LNCAP (cell line): Measurements from ENCODE around the gene ASPA.

Experiments used
- CTCF ChIP-seq: fragments of 450-650 bp; IDR thresholded peaks from 2 replicates; pipeline ENCODE4 v1.5.1; 2017; ENCODE audit warnings: mild to moderate bottlenecking

ASPA gene

GRCh38 chr17:3532106-3532858, 56.5 kb downstream of the ASPA start:
- TF ChIP-seq CTCF: no peak

- TF ChIP-seq CTCF: no peak
Measured at GRCh38 chr17:3532859-3533142, 57.0 kb downstream of the ASPA start.

- TF ChIP-seq CTCF: no peak
Measured at GRCh38 chr17:3533752-3534151, 58.0 kb downstream of the ASPA start.

GRCh38 chr17:3534881-3535252, 59.1 kb downstream of the ASPA start:
- no peak for TF ChIP-seq CTCF

- TF ChIP-seq CTCF: no peak
Measured at GRCh38 chr17:3535253-3535995, 59.6 kb downstream of the ASPA start.

DNA sequence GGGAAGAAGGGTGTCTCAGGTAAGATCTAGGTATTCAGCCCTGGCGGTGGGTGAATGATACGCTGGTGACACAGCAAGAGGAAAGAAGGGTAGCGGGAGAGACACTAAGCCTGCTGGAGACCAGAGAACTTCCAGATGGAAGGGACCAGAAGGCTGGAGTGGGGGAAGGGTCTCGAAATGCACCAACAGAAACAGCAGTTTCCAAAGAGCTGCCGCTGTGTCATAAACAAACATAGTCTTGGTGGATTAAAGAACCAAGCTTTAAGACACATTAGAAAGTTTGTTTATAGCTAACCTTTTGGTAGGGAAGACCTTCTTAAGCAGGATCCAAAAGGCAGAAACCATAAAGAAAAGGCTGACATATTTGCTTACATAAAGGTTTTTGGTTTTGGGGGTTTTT, 60.9 kb downstream of the ASPA start:
- no peak for TF ChIP-seq CTCF

GRCh38 chr17:3539881-3540540, 64.2 kb downstream of the ASPA start:
- no peak for TF ChIP-seq CTCF
